HFFc6 (cell line): ENCODE measurements around the gene EPHB1. TPM values are rescaled to one million over a fixed set of nuclear protein-coding genes. Genes with fewer than 3 reads are reported as not detected.

ENCODE experiments used
- DNase-seq: peaks from one replicate; pipeline ENCODE4 v3.0.0-alpha.2; 2018
- H3K27ac Mint-ChIP-seq: 2 replicates; pipeline ENCODE4 v1.8.0; 2020; ENCODE audit warnings: mild to moderate bottlenecking, mixed read lengths
- H3K27me3 Mint-ChIP-seq: 2 replicates; pipeline ENCODE4 v1.8.0; 2021; ENCODE audit warnings: mild to moderate bottlenecking, moderate library complexity, mixed read lengths; ENCODE audit not compliant: insufficient read depth
- H3K36me3 Mint-ChIP-seq: 2 replicates; pipeline ENCODE4 v1.8.0; 2021; ENCODE audit warnings: low read depth, mixed read lengths
- H3K4me1 Mint-ChIP-seq: 2 replicates; pipeline ENCODE4 v1.8.0; 2020; ENCODE audit warnings: low read depth, mixed read lengths
- H3K4me3 Mint-ChIP-seq: 2 replicates; pipeline ENCODE4 v1.8.0; 2020; ENCODE audit warnings: mild to moderate bottlenecking, moderate library complexity, mixed read lengths
- H3K9me3 Mint-ChIP-seq: 2 replicates; pipeline ENCODE4 v1.8.0; 2020; ENCODE audit warnings: mild to moderate bottlenecking, mixed read lengths
- total RNA-seq, 6 experiments: library from RNA; stranded (reverse); fragmentation: NEBNext Ultra II Directional; extraction: Animal tissue kit (Norgen Biotek cat#: 25700); gene quantifications; 2 replicates in 1 of 6; 3 replicates in 5 of 6; pipeline ENCODE4 v1.2.3, GENCODE V29; 2021
- TF ChIP-seq, protein P1 (sequence below): fragments of 200-600 bp; sonication (generic); IDR thresholded peaks from 2 replicates; pipeline ENCODE4 v1.5.0; 2021; ENCODE audit warnings: antibody characterized with exemption, mild to moderate bottlenecking

Gene EPHB1
- total RNA-seq, 6 experiments from 2014 or later = 0.88 to 2.6 (median 1.0) TPM

- Mint-ChIP-seq H3K36me3 (no peaks in the 10 kb centered on the region), H3K27ac (no peak overlapping the region), H3K4me1 (no peaks in the 10 kb centered on the region), H3K27me3 (no peaks in the 10 kb centered on the region; the same call in none of the 2 replicates), H3K4me3 (no peak overlapping the region), H3K9me3 (no peaks in the 10 kb centered on the region)
- DNase-seq = no peak
- TF ChIP-seq, protein P1, sequence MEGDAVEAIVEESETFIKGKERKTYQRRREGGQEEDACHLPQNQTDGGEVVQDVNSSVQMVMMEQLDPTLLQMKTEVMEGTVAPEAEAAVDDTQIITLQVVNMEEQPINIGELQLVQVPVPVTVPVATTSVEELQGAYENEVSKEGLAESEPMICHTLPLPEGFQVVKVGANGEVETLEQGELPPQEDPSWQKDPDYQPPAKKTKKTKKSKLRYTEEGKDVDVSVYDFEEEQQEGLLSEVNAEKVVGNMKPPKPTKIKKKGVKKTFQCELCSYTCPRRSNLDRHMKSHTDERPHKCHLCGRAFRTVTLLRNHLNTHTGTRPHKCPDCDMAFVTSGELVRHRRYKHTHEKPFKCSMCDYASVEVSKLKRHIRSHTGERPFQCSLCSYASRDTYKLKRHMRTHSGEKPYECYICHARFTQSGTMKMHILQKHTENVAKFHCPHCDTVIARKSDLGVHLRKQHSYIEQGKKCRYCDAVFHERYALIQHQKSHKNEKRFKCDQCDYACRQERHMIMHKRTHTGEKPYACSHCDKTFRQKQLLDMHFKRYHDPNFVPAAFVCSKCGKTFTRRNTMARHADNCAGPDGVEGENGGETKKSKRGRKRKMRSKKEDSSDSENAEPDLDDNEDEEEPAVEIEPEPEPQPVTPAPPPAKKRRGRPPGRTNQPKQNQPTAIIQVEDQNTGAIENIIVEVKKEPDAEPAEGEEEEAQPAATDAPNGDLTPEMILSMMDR = no peak
Measured at GRCh38 chr3:134820994-134821393, 25.9 kb downstream of the EPHB1 start.

DNA sequence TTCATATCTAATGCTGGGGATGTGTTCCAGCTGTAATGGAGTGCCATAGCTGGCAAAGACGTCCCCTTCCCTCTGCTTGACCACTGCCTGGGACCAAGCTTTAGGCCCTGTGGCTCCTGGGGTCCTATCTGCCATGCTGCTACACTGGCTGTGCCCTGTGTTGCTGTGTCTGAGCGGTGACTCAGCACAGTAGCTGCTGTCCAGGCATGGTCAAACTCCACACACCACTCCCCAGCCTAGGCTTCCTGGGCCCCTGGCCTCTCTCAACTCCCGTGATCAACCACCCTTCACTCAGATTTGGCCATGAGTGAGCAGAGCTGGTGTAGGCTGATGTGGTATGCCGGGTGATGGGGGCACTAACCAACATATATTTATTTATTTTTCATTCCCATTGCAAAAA, 27.0 kb downstream of the EPHB1 start:
- Mint-ChIP-seq H3K9me3 (no peaks in the 10 kb centered on the region), H3K36me3 (no peaks in the 10 kb centered on the region), H3K4me1 (no peaks in the 10 kb centered on the region), H3K27me3 (no peaks in the 10 kb centered on the region; the same call in 1 of the 2 replicates), H3K4me3 (no peak overlapping the region), H3K27ac (no peak overlapping the region)
- no peak for DNase-seq
- TF ChIP-seq, protein P1 = no peak

DNA sequence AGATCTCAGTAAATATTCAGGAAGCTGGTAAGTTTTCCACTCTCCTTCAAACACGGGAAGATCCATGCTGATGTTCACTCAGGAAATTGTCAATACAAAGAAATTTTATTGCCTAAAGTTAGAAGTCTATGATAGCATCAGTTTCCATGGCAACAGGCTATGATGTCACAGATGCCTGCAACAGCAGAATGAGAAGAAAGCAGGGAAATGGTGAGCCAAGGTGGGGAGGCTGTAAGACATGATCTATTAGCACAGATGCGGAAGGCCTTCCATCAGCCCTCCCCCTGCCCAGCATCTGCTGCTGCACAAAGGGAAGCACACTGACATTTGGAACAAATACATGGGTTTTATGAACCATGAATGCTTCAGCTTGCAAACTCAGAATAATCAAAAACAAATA, 28.6 kb downstream of the EPHB1 start:
- H3K27ac Mint-ChIP-seq = no peak overlapping the region
- no peak overlapping the region for H3K4me3 Mint-ChIP-seq
- TF ChIP-seq, protein P1 = no peak
- no peaks in the 10 kb centered on the region for H3K36me3 Mint-ChIP-seq
- no peaks in the 10 kb centered on the region for H3K4me1 Mint-ChIP-seq
- peaks cover 3% of the 10 kb centered on the region; the same call in 1 of the 2 replicates for H3K27me3 Mint-ChIP-seq
- no peaks in the 10 kb centered on the region for H3K9me3 Mint-ChIP-seq
- DNase-seq = no peak

GRCh38 chr3:134824791-134825190, 29.7 kb downstream of the EPHB1 start:
- H3K36me3 Mint-ChIP-seq = no peaks in the 10 kb centered on the region

DNA sequence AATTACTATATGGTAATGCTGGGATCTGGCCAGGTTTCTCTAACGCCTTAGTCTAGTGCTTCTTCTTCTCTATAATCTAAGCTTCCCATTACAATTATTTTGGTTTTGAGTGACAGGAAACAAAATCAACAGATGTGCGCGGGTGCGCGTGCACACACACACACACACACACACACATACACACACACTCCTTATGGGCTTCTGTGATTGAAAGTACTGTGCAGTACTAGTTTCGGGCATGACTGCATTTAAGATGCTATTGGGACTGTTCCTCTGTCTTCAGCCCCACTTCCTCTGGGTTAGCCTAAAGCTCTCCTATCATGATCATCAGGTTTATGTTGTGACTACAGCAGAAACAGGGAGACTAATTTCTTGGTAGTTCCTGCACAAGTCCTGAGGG, 32.2 kb downstream of the EPHB1 start:
- TF ChIP-seq, protein P1 = no peak
- no peaks in the 10 kb centered on the region for H3K4me1 Mint-ChIP-seq
- no peaks in the 10 kb centered on the region for H3K36me3 Mint-ChIP-seq
- no peak overlapping the region for H3K4me3 Mint-ChIP-seq
- H3K9me3 Mint-ChIP-seq = no peaks in the 10 kb centered on the region
- peaks cover 3% of the 10 kb centered on the region; the same call in 1 of the 2 replicates for H3K27me3 Mint-ChIP-seq
- no peak for DNase-seq
- no peak overlapping the region for H3K27ac Mint-ChIP-seq

More at GRCh38 chr3:134824791-134825190, 29.7 kb downstream of the EPHB1 start:
- DNase-seq = no peak
- H3K9me3 Mint-ChIP-seq = no peaks in the 10 kb centered on the region
- no peaks in the 10 kb centered on the region for H3K4me1 Mint-ChIP-seq
- H3K27me3 Mint-ChIP-seq = peaks cover 3% of the 10 kb centered on the region; the same call in 1 of the 2 replicates
- TF ChIP-seq, protein P1 = no peak
- no peak overlapping the region for H3K27ac Mint-ChIP-seq
- no peak overlapping the region for H3K4me3 Mint-ChIP-seq

DNA sequence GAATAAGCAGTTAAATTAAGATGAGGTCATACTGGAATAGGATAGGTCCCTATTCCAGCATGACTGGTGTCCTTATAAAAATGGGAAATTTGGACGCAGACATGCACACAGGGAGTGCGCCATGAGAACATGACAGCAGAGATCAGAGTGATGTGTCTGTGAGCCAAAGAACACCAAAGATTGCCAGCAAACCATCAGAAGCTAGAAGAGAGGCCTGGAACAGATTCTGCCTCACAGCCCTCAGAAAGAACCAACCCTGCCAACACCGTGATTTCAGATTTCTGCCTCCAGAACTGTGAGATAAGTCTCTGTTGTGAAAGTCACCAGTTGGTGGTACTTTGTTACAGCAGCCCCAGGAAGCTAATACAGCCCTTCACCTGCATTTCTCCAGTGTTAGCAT, 34.7 kb downstream of the EPHB1 start:
- no peaks in the 10 kb centered on the region for H3K9me3 Mint-ChIP-seq
- H3K4me3 Mint-ChIP-seq = no peak overlapping the region
- peaks cover 5% of the 10 kb centered on the region; the same call in 1 of the 2 replicates for H3K27me3 Mint-ChIP-seq
- H3K4me1 Mint-ChIP-seq = no peaks in the 10 kb centered on the region
- H3K36me3 Mint-ChIP-seq = no peaks in the 10 kb centered on the region
- DNase-seq = no peak
- H3K27ac Mint-ChIP-seq = no peak overlapping the region
- TF ChIP-seq, protein P1 = no peak
